ENCODE data around the gene SLIT3. TPM values are rescaled to one million over a fixed set of nuclear protein-coding genes. Genes with fewer than 3 reads are reported as not detected.

The SLIT3 gene
- total RNA-seq, 1 experiment from 2014 or later = 0.92 TPM

DNA sequence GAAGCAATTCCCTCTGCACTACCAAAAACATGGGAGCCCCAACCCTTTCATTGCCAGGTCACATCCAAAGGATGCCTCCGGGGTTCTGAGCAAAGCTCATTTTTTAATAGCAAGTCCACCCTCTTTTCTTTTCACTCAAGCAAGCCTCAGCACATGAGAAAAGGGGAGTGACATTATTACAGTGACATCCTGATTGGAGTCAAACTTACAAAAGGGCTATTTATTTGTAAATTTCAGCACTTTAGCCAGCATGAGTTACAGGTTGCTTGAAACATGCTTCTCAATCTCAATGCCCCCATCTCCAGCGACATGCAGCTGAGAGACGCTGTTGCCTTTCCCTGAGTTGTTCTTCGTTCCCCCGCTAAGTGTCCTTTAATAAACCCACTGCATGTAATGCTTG, 483.3 kb downstream of the SLIT3 start:
- no peak overlapping the region for H4K5ac ChIP-seq (ENCODE audit: insufficient read length, low read depth, low read length)
- H2BK20ac ChIP-seq (ENCODE audit: low read depth, low read length, poor library complexity, severe bottlenecking) = no peak overlapping the region
- no peak overlapping the region for H4K91ac ChIP-seq (ENCODE audit: insufficient read length, low read depth, low read length)
- DNase-seq = no peak
- Mint-ChIP-seq H3K27me3 (ENCODE audit: low read depth) (peaks cover 37% of the 10 kb centered on the region), H3K36me3 (ENCODE audit: insufficient read depth in 1 of 3, low read depth in 3 of 3) (no peaks in the 10 kb centered on the region), H3K27ac (no peak overlapping the region), H3K9me3 (no peaks in the 10 kb centered on the region), H3K4me1 (peaks cover 22 to 25% of the 10 kb centered on the region in 2 experiments), H3K4me3 (no peak overlapping the region; a peak in 1 of 5 replicates)
- no peaks in the 10 kb centered on the region for H3K23me2 ChIP-seq (ENCODE audit: insufficient read length, low read depth, low read length, poor library complexity, severe bottlenecking)
- no peak overlapping the region for H2AK5ac ChIP-seq (ENCODE audit: insufficient read length, low read length)
- H3K4me2 ChIP-seq (ENCODE audit: insufficient read depth, insufficient read length, low read length) = no peak overlapping the region
- WGBS (ENCODE audit: extremely low coverage, insufficient read length, low lambda C conversion rate) = no CpG with 5 or more reads among the region's 5 CpGs
- no peaks in the 10 kb centered on the region for H3K79me1 ChIP-seq (ENCODE audit: insufficient read depth, low read depth, low read length, poor library complexity, severe bottlenecking)
- H4K20me1 ChIP-seq (ENCODE audit: control insufficient read depth, insufficient read depth, insufficient read length) = no peaks in the 10 kb centered on the region
- H2BK5ac ChIP-seq (ENCODE audit: insufficient read length, low read length) = no peak overlapping the region
- H3K79me2 ChIP-seq (ENCODE audit: insufficient read depth, low read length) = no peaks in the 10 kb centered on the region
- H3T11ph ChIP-seq (ENCODE audit: low read length) = no peak overlapping the region
- no peaks in the 10 kb centered on the region for H3K27me3 ChIP-seq (ENCODE audit: insufficient read depth, low read length)
- H3K9me3 ChIP-seq (ENCODE audit: control insufficient read depth, low read depth, low read length) = no peaks in the 10 kb centered on the region
- no peak overlapping the region for H3K23ac ChIP-seq (ENCODE audit: insufficient read length, low read depth, low read length)
- H2BK12ac ChIP-seq (ENCODE audit: insufficient read length, low read depth, low read length) = no peak overlapping the region
- H3K4ac ChIP-seq (ENCODE audit: low read depth, low read length) = no peak overlapping the region
- no peak overlapping the region for H3K14ac ChIP-seq (ENCODE audit: insufficient read depth, low read length)
- no peak overlapping the region for H3K18ac ChIP-seq (ENCODE audit: insufficient read length, low read depth, low read length)
- H2BK120ac ChIP-seq (ENCODE audit: low read depth, low read length, poor library complexity, severe bottlenecking) = no peak overlapping the region
- no peak overlapping the region for H3K9ac ChIP-seq (ENCODE audit: extremely low read depth, insufficient read length, low read length)
- no peak overlapping the region for H2AFZ ChIP-seq (ENCODE audit: low read length)
- no peak overlapping the region for H3K56ac ChIP-seq (ENCODE audit: insufficient read length, low read depth, low read length)
- no peak for TF ChIP-seq CTCF (conservative IDR thresholded peaks at IDR 0.05)
- peaks cover 5% of the 10 kb centered on the region for H3K4me1 ChIP-seq (ENCODE audit: insufficient read depth, low read length)
- no peak overlapping the region for H4K8ac ChIP-seq (replicated peaks; ENCODE audit: insufficient read length, low read depth, low read length)
- H2BK15ac ChIP-seq (ENCODE audit: low read depth, low read length) = no peak overlapping the region
- H3K27ac ChIP-seq (ENCODE audit: insufficient read length, low read depth, low read length) = no peak overlapping the region
